Measurements from ENCODE around the gene ZDHHC20.

DNA sequence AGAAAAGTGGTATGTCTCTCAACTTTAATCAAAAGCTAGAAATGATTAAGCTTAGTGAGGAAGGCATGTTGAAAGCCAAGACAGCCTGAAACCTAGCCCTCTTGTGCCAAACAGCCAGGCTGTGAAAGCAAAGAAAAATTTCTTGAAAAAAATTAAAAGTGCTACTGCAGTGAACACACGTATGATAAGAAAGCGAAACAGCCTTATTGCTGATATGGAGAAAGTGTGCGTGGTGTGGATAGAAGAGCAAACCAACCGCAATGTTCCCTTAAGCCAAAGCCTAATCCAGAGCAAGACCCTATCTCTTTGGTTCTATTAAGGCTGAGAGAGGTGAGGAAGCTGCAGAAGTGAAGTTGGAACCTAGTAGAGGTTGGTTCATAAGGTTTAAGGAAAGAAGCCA, 96.4 kb downstream of the ZDHHC20 start:
- TF ChIP-seq CTCF (IDR thresholded peaks at IDR 0.05) (no peak), EZH2 (IDR thresholded peaks at IDR 0.05) (no peak)

Data from neural progenitor cell (in vitro differentiated cells).